T47D (cell line): ENCODE measurements around the gene PARD6A.

Experiments
- DNase-seq, 2 experiments: peaks; one replicate each; pipeline versions ENCODE4 v3.0.0 to v3.0.0-alpha.2; 2011 to 2012; ENCODE audit warnings: low read depth in 1 of 2, low spot score in 1 of 2
- JUND ChIP-seq: IDR thresholded peaks from 2 replicates; pipeline ENCODE4 v1.6.1; 2012; ENCODE audit warnings: low read depth
- in situ Hi-C: cut with HindIII; loops from 2 replicates; pipeline ENCODE4 v1.10.0; 2016; ENCODE audit warnings: low sequenced_read_pairs, low pct_unique_long_range_greater_than_20kb

Gene PARD6A

DNA sequence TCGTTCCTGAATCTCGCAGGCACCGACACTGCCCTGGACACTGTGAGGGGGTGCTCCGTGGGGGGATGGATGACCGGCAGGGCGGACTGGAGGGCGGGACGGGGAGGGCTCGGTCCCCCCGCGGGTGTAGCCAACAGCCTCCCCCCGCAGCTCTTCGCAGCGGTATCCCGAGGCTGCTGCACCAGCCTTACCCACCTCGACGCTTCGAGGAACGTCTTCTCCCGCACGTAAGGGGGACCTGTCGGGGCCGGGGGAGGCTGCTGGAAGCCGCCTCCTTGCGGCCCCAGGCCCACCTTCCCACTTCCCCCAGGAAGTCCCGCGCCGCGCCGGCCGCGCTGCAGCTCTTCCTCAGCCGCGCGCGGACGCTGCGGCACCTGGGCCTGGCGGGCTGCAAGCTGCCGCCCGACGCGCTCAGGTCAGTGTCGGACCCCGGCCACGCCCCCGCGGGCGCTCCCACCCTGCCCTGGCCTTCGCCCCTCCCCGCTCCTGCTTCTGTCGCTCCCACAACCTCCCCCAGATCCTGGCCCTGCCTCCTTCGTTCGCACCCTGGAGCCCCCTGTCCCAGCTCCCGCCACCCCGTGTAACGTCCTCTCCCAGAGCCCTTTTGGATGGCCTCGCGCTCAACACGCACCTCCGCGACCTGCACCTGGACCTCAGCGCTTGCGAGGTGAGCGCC, 12.5 kb upstream of the PARD6A start:
- no peak for TF ChIP-seq JUND
- in situ Hi-C loops, result no loop called here
- DNase-seq, result no peak

DNA sequence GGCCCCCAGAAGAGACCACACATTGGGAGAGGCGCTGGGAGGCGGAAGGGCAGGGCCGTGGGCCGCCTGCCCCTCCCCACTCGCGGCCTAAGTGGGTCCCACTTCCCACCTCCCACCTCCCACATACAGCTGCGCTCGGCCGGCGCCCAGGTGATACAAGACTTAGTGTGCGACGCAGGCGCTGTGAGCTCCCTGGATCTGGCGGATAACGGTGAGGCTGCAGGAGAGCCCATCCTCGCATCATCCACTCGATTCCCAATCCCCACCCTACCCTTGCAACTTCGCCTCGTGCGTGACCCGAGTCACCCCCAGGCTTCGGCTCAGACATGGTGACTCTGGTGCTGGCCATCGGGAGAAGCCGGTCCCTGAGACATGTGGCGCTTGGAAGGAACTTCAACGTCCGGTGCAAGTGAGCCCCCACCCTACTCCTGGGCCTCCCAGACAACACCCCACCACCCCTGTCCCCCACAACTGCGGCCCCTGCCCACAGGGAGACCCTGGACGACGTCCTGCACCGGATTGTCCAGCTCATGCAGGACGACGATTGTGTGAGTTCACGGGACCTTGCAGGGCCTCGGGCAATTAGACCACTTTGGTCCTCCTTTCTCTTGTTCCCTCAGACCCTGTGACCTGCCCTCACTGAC, 11.9 kb upstream of the PARD6A start:
- TF ChIP-seq JUND, result no peak
- in situ Hi-C loops, result no loop called here
- DNase-seq, result no peak

DNA sequence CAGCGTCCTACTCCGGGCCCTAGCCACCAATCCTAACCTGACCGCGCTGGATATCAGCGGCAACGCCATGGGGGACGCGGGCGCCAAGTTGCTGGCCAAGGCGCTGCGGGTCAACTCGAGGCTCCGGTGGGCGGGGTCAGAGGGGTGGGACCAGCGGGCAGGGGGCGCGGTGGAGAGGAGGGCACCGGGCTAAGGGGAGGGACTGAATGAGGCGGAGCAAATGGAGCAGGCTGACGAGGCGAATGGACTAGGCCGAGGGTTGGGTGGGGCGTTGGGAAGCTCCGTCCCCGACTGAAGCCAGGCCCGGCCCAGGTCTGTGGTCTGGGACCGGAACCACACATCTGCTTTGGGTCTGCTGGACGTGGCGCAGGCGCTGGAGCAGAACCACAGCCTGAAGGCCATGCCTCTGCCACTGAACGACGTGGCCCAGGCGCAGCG, 11.2 kb upstream of the PARD6A start:
- no peak for DNase-seq
- in situ Hi-C loops, result no loop called here
- no peak for TF ChIP-seq JUND

- no peak for DNase-seq
- in situ Hi-C loops, result no loop called here
- no peak for TF ChIP-seq JUND
Measured at GRCh38 chr16:67650023-67650422, 10.7 kb upstream of the PARD6A start.

DNA sequence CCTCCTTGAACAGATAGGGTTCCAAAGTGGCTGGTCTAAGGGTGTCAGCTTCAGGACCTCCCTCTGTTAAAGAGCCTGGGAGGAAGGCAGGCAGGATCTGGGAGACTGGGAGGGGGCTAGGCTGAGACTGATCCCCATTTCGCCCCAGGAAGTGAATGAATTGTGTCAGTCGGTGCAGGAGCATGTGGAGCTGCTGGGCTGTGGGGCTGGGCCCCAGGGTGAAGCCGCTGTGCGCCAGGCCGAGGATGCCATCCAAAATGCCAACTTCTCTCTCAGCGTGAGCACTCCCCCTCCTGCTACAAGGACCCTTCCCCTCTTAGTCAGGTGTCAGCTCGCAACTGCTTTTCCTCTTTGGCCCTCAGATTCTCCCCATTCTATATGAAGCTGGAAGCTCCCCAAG, 9.7 kb upstream of the PARD6A start:
- DNase-seq, result no peak
- TF ChIP-seq JUND, result no peak
- in situ Hi-C loops, result no loop called here

DNA sequence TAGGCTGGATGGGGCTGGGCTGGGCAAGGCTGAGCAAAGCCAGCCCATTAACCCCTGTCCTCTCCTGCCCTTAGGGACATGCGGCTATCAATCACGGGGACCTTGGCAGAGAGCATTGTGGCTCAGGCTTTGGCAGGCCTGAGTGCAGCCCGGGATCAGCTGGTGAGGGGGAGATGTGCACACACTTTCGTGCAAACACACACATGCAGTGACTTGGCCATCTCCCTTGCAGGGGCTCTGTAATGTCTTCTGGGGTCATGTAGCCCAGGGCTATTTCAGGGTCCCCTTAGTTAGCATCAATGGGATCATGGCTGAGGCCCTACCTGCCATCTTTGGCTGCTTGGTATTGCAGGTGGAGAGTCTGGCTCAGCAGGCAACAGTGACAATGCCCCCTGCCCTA, 8.9 kb upstream of the PARD6A start:
- in situ Hi-C loops, result no loop called here
- no peak for TF ChIP-seq JUND
- no peak for DNase-seq

- TF ChIP-seq JUND, result no peak
- in situ Hi-C loops, result no loop called here
- DNase-seq, result peak; percentile 81 to 92
Measured at GRCh38 chr16:67652578-67653127, 8.1 kb upstream of the PARD6A start.

GRCh38 chr16:67653128-67653788, 7.5 kb upstream of the PARD6A start:
- TF ChIP-seq JUND, result no peak
- no peak for DNase-seq
- in situ Hi-C loops, result no loop called here

DNA sequence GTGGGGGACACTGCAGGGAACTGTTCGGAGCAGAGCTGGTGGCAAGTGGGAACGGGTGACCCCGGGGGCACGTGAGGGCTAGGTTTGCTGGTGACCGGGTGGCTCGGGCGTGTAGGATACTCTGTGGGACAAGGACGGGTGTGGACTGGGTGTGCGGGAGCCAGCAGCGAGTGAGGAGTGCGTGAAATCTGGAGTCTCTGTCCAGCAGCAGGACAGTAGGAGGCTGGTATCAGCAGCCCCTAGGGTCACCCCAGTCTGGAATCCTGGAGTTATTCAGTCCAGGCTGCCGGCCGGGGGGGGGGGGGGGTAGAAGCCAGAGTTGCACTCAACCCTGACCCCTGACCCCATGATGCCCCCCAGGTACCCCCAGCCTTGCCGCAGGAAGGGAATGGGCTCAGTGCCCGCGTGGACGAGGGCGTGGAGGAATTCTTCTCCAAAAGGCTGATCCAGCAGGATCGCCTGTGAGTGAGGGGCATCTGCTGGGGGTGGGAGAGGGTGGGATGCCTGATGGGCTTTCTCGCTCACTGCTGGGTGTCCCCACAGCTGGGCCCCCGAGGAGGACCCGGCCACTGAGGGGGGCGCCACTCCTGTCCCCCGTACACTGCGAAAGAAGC, 6.9 kb upstream of the PARD6A start:
- no peak for TF ChIP-seq JUND
- DNase-seq, result no peak
- in situ Hi-C loops, result no loop called here

GRCh38 chr16:67654403-67654911, 6.3 kb upstream of the PARD6A start:
- no peak for TF ChIP-seq JUND
- DNase-seq, result no peak
- in situ Hi-C loops, result no loop called here

GRCh38 chr16:67655363-67655762, 5.4 kb upstream of the PARD6A start:
- DNase-seq, result no peak
- in situ Hi-C loops, result no loop called here
- no peak for TF ChIP-seq JUND

DNA sequence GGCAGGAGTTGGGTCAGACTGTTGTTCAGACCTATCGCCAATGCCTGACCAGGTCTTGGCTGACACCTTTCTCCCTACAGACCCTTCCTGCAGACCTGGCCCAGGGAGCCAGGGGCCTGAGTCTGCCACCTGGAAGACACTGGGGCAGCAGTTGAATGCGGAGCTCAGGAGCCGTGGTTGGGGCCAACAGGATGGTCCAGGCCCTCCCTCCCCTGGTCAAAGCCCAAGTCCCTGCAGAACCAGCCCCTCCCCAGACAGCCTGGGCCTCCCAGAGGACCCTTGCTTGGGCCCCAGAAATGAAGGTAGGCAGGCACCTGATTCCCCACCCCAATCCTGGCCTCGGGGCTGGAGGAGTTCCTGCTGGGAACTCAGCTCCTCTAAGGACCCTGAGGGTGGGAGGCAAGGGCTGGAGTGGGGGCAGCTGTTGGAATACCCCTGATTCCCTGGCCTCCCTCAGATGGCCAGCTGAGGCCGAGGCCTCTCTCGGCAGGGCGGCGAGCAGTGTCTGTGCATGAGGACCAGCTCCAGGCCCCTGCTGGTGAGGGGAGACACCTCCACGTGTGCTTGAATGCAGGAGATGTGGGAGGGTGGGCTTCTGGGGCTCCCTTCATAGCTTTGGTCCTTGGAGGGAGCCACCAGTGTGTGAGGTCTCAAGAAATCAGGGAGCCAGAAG, 4.3 kb upstream of the PARD6A start:
- DNase-seq, result no peak

More for the DNA sequence above, 4.3 kb upstream of the PARD6A start:
- no peak for TF ChIP-seq JUND
- in situ Hi-C loops, result no loop called here
